ENCODE measurements around the gene SPEN.
"Not testable (repeated sequence)": the region's sequence is repeated elsewhere in the genome, so short reads cannot be mapped to it uniquely, and the experiment has no call there.

SPEN gene

DNA sequence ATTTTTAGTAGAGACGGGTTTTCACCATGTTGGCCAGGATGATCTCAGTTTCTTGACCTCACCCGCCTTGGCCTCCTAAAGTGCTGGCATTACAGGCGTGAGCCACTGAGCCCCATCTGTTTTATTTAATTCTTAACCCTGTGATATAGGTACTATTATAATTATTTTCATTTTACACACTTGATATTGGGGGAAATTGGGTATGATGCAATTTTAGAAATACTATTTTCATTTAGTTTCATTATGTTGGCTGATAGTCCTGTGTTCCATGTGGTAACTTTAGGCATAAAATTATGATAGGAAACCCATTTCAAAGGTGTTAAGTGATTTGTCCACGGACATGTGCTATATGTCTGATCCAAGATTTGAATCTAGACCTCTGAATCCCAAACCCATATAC lies 61.1 kb downstream of the SPEN start:
- no peak for DNase-seq

DNA sequence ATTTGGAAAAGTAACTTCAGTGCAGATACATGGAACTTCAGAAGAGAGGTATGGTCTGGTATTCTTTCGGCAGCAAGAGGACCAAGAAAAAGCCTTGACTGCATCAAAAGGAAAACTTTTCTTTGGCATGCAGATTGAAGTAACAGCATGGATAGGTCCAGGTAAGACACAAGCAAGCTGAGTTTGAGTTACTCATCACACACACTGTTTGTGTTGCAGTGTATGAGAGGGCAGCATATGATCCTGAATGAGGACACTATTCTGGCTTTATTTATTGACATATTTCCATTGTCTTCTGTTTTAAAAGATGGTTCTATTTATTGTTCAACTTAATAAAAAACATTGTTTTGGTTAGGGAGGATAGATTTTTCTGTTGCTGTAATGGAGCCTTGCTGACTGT lies 63.6 kb downstream of the SPEN start:
- DNase-seq, result no peak

DNA sequence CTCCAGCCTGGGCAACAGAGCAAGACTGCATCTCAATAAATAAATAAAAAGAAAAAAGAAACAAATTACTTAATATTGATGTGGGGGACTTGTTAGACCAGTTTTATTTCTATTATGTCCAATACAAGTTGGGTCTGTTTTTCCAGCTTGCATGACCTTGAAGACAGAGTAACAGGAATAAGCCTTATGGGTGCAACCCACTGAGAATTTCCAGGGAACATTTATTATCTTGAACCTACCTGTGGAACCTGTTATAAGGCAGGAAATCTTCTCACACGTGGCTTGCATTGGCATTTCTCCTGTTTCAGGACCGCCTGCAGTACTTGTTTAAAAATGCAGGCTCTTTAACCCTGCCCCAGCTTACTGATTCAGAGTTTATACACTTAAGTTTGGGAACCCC lies 64.4 kb downstream of the SPEN start:
- DNase-seq, result no peak

DNA sequence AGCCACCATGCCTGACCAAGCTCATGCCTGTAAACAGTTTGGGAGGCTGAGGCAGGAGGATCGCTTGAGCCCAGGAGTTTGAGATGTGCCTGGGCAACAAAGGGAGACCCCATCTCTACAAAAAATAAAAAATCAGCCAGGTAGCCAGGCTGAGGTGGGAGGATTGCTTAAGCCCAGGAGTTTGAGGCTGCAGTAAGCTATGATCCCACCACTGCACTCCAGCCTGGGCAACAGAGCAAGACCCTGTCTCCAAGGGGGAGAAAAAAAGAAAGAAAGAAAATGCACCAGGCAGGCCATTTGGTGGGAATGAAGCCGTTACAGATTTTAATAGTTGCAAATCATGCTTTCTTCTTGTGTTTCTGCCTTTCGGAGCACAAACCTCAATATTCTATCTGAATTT lies 66.1 kb downstream of the SPEN start:
- not testable (repeated sequence) for DNase-seq

DNA sequence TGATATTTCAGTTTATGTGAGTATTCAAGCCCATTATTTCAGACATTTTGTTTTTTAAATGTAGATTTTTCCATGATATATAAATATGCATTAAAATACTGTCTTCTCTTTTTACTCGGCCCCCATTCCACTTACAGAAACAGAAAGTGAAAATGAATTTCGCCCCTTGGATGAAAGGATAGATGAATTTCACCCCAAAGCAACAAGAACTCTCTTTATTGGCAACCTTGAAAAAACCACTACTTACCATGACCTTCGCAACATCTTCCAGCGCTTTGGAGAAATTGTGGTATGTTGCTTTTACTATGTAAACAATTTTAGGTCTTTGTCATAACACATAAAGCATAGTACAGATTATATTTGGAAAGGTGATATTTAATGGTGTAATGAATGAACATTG lies 68.5 kb downstream of the SPEN start:
- no peak for DNase-seq

DNA sequence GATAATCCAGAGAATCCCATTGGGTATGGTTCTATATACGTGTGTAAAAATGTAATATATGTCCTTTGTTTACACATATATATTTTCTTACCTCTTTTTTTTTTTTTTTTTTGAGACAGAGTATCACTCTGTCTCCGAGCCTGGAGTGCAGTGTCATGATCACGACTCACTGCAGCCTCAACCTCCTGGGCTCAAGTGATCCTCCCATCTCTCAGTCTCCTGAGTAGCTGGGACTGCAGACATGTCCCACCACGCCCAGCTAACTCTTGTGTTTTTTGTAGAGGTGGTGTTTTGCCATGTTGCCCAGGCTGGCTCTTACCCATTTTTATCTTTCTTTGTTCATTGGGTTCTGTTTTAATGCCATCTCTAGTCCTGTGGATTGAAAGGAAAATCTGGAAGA lies 68.9 kb downstream of the SPEN start:
- DNase-seq, result no peak

DNA sequence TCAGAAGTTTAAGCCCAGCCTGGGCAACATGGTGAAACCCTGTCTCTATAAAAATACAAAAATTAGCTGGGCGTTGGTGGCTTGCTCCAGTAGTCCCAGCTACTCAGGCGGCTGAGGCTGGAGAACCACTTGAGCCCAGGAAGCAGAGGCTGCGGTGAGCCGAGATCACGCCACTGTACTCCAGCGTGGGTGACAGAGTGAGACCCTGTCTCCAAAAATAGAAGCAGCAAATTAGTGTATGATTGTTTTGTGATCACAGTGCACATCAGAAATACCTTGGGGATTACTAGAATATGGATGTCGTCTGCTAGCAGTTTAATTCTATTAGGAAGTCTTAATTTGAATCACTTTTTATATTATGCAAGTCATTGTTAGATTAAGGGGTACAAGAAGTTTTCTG lies 69.4 kb downstream of the SPEN start:
- DNase-seq, result peak; percentile 26

GRCh38 chr1:15918962-15919715 lies 71.6 kb downstream of the SPEN start:
- no peak for DNase-seq

DNA sequence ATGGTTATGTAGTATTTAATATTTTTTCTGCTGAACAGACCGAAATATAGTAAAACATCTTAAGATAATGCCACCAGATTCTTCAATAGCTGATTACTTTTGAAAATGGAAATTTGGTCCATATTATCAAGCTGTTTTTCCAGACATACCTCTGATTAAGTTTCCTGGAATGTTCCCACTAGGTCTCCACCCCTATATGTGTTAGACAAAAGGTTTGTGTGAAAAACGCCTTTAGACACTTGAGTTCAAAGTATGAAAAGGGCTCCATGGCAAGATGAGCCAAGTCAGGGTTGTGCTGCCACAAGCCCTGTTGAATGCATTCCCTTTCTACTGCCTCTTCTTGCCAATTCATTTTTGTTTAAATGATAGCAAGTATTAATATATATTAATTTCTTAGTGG lies 75.7 kb downstream of the SPEN start:
- DNase-seq, result no peak

DNA sequence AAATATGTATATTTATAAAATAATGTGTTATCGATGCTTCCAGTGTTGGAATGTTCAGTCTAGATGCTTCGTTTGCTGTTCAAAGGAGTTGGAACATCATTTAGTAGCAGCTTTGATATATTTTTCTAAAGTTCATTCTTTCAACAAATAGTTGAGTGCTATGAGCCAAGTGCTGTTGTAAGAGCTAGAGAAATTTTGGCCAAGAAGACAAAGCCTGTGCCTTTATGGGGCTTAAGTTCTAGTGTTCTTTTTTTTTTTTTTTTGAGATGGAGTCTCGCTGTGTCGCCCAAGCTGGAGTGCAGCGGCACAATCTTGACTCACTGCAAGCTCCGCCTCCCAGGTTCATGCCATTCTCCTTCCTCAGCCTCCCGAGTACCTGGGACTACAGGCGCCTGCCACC lies 78.9 kb downstream of the SPEN start:
- not testable (repeated sequence) for DNase-seq

- no peak for DNase-seq
Measured at GRCh38 chr1:15928971-15929965, 81.8 kb downstream of the SPEN start.

- no peak for DNase-seq
Measured at GRCh38 chr1:15931401-15931800, 83.9 kb downstream of the SPEN start.

DNA sequence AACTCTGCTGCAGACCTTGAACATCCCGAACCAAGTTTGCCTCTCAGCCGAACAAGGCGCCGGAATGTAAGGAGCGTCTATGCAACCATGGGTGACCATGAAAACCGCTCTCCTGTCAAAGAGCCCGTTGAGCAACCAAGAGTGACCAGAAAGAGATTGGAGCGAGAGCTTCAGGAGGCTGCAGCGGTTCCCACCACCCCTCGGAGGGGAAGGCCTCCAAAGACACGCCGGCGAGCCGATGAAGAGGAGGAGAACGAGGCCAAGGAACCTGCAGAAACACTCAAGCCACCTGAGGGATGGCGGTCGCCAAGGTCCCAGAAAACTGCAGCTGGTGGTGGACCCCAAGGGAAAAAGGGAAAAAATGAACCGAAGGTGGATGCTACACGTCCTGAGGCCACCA lies 84.4 kb downstream of the SPEN start:
- DNase-seq, result no peak

GRCh38 chr1:15932612-15933011 lies 85.1 kb downstream of the SPEN start:
- DNase-seq, result no peak

DNA sequence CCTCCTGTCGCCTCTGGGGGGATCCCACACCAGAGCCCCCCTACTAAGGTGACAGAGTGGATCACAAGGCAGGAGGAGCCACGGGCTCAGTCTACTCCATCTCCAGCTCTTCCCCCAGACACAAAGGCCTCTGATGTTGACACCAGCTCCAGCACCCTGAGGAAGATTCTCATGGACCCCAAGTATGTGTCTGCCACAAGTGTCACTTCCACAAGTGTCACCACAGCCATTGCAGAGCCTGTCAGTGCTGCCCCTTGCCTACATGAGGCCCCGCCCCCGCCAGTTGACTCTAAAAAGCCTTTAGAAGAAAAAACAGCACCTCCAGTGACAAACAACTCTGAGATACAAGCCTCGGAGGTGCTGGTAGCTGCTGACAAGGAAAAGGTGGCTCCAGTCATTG lies 86.2 kb downstream of the SPEN start:
- DNase-seq, result no peak

GRCh38 chr1:15934211-15935055 lies 86.9 kb downstream of the SPEN start:
- no peak for DNase-seq

DNA sequence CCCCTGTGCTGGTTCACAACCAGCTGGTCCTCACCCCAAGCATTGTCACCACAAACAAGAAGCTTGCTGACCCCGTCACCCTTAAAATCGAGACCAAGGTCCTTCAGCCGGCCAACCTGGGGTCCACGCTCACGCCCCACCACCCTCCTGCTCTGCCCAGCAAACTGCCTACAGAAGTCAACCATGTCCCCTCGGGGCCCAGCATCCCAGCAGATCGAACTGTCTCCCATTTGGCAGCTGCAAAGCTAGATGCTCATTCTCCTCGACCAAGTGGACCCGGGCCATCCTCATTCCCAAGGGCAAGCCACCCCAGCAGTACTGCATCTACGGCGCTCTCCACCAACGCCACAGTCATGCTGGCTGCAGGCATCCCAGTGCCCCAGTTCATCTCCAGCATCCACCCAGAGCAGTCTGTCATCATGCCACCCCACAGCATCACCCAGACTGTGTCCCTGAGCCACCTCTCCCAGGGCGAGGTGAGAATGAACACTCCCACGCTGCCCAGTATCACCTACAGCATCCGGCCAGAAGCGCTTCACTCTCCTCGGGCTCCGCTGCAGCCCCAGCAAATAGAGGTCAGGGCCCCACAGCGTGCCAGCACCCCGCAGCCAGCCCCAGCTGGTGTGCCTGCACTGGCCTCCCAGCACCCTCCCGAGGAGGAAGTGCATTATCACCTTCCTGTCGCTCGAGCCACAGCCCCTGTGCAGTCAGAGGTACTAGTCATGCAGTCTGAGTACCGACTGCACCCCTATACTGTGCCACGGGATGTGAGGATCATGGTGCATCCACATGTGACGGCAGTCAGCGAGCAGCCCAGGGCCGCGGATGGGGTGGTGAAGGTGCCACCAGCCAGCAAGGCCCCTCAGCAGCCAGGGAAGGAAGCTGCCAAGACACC lies 87.8 kb downstream of the SPEN start:
- DNase-seq, result no peak

- DNase-seq, result no peak
Measured at GRCh38 chr1:15936025-15936424, 88.5 kb downstream of the SPEN start.

- DNase-seq, result no peak
Measured at GRCh38 chr1:15937146-15937545, 89.6 kb downstream of the SPEN start.

DNA sequence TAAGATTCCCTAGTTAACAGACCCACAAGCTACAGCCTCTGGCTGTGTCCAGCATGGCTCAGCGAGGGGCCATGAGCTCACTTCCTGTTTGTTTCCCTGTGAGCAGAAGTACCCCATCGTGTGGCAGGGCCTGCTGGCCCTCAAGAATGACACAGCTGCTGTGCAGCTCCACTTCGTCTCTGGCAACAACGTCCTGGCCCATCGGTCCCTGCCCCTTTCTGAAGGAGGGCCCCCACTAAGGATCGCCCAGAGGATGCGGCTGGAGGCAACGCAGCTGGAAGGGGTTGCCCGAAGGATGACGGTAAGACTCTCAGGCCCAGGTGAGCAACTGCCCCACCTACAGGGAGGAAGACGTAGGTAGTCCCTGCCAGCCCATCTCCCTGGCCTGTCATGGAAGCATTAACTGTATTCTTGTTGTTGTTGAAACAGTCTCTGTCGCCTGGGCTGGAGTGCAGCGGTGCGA lies 90.2 kb downstream of the SPEN start:
- DNase-seq, result peak; percentile 88

DNA sequence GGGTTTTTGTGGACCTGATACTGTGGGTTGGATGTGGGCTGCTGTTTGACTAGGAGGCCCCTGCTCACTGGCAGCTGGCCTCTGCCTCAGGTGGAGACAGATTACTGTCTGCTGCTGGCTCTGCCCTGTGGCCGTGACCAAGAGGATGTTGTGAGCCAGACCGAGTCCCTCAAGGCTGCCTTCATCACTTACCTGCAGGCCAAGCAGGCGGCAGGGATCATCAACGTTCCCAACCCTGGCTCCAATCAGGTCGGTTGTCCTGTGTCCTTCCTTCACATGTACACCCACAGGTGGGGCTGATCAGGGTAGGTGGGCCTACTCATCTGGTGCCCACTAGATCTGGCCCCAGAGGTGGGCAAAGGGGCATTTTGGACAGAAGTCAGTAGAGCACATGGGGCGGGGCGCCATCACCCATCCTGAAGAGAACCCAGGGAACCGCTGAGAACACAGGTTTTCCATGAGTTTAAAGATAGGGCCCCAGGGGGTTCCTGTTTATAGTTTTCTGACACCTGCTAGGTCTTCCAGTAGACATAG lies 91.2 kb downstream of the SPEN start:
- DNase-seq, result no peak

Data from NCI-H510A treated with DMSO at 0.1 percent for 48 hours (cell line).